IMR-90 (cell line): ENCODE results near the gene PITPNC1. TPM values are rescaled to one million over a fixed set of nuclear protein-coding genes. Genes with fewer than 3 reads are reported as not detected.

Experiments
- ATAC-seq: fragments of 200-7000 bp; cut with Tn5 transposase; 2 replicates; pipeline ENCODE4 v1.9.1; 2020; ENCODE audit warnings: low read depth, mild to moderate bottlenecking, moderate library complexity
- BruUV-seq: library from RNA; stranded (reverse); fragments of 400-500 nt; replicated peaks from 2 replicates; lab custom pipeline; 2021; lab: Mats Ljungman, UMichigan
- CTCF ChIA-PET: fragments of 300-600 bp; formaldehyde crosslinking; extraction: SDS; loops from one replicate; lab custom pipeline; 2021; ENCODE audit warnings: antibody characterized with exemption; lab: Yijun Ruan, JAX
- POLR2A ChIA-PET: fragments of 300-600 bp; sonication (Branson Sonifier 250); formaldehyde crosslinking; loops from one replicate; lab custom pipeline; 2022; ENCODE audit warnings: antibody characterized with exemption; ENCODE audit not compliant: unreplicated experiment; lab: Charles Lee
- DNase-seq: peaks from one replicate; pipeline ENCODE4 v3.0.0; 2013
- H2AFZ ChIP-seq: replicated peaks from 2 replicates; pipeline ENCODE3; 2013; ENCODE audit warnings: low read length, mild to moderate bottlenecking; ENCODE audit not compliant: poor library complexity
- H2AK5ac ChIP-seq: 2 replicates; pipeline ENCODE4 v1.6.1; 2013; ENCODE audit warnings: low read depth, low read length, inconsistent platforms
- H2AK9ac ChIP-seq: replicated peaks from 2 replicates; pipeline ENCODE3; 2013; ENCODE audit warnings: mild to moderate bottlenecking, low read depth, low read length, moderate library complexity; ENCODE audit not compliant: poor library complexity
- H2BK120ac ChIP-seq: 2 replicates; pipeline ENCODE4 v1.6.1; 2013; ENCODE audit warnings: low read depth, low read length, inconsistent platforms
- H2BK15ac ChIP-seq: 3 replicates; pipeline ENCODE4 v1.6.1; 2013; ENCODE audit warnings: low read depth, low read length, inconsistent platforms
- H2BK20ac ChIP-seq: 2 replicates; pipeline ENCODE4 v1.6.1; 2013; ENCODE audit warnings: low read depth, mild to moderate bottlenecking, inconsistent platforms, low read length, moderate library complexity
- H2BK5ac ChIP-seq: 2 replicates; pipeline ENCODE4 v1.6.1; 2013; ENCODE audit warnings: mild to moderate bottlenecking, low read depth, low read length, inconsistent platforms; ENCODE audit not compliant: poor library complexity, severe bottlenecking
- H3K14ac ChIP-seq: replicated peaks from 2 replicates; pipeline ENCODE4 v1.6.1; 2013; ENCODE audit warnings: low read depth, low read length, inconsistent platforms
- H3K18ac ChIP-seq: 2 replicates; pipeline ENCODE4 v1.6.1; 2013; ENCODE audit warnings: low read depth, low read length, control low read depth
- H3K23ac ChIP-seq: 2 replicates; pipeline ENCODE4 v1.6.1; 2013; ENCODE audit warnings: low read depth, low read length, inconsistent platforms
- H3K27ac ChIP-seq: 2 replicates; pipeline ENCODE4 v1.5.1; 2013; ENCODE audit warnings: mild to moderate bottlenecking, control low read depth, low read length; ENCODE audit not compliant: insufficient read depth
- H3K27me3 ChIP-seq: 2 replicates; pipeline ENCODE4 v1.6.1; 2013; ENCODE audit warnings: low read length; ENCODE audit not compliant: control insufficient read depth, insufficient read depth
- H3K36me3 ChIP-seq: 2 replicates; pipeline ENCODE4 v1.6.1; 2013; ENCODE audit warnings: low read length, mixed read lengths; ENCODE audit not compliant: control insufficient read depth, insufficient read depth
- H3K4ac ChIP-seq: 2 replicates; pipeline ENCODE4 v1.6.1; 2013; ENCODE audit warnings: low read depth, low read length, inconsistent platforms
- H3K4me1 ChIP-seq: 2 replicates; pipeline ENCODE4 v1.6.1; 2013; ENCODE audit warnings: low read length, mixed read lengths; ENCODE audit not compliant: control insufficient read depth, insufficient read depth
- H3K4me2 ChIP-seq: 2 replicates; pipeline ENCODE4 v1.6.1; 2013; ENCODE audit warnings: low read depth, mild to moderate bottlenecking, control low read depth, low read length, moderate library complexity
- H3K4me3 ChIP-seq: 2 replicates; pipeline ENCODE4 v1.5.1; 2013; ENCODE audit warnings: low read depth, mild to moderate bottlenecking, control low read depth, low read length, moderate library complexity; ENCODE audit not compliant: insufficient read depth
- H3K56ac ChIP-seq: 2 replicates; pipeline ENCODE4 v1.6.1; 2013; ENCODE audit warnings: low read length, inconsistent platforms; ENCODE audit not compliant: insufficient read depth; ENCODE audit errors: extremely low read depth
- H3K79me1 ChIP-seq, 2 experiments: 2 replicates each; pipeline ENCODE4 v1.6.1; 2013; ENCODE audit warnings: low read length in 2 of 2, inconsistent platforms in 1 of 2, low read depth in 1 of 2
- H3K9ac ChIP-seq: 2 replicates; pipeline ENCODE4 v1.6.1; 2013; ENCODE audit warnings: low read depth, low read length, control low read depth
- H3K9me1 ChIP-seq: 2 replicates; pipeline ENCODE4 v1.6.1; 2013; ENCODE audit warnings: low read length, inconsistent platforms; ENCODE audit not compliant: insufficient read depth
- H3K9me3 ChIP-seq: 2 replicates; pipeline ENCODE4 v1.6.1; 2013; ENCODE audit warnings: low read length; ENCODE audit not compliant: control insufficient read depth, insufficient read depth
- H4K20me1 ChIP-seq: 2 replicates; pipeline ENCODE4 v1.6.1; 2013; ENCODE audit warnings: low read length, inconsistent platforms; ENCODE audit not compliant: insufficient read depth
- H4K5ac ChIP-seq: 2 replicates; pipeline ENCODE4 v1.6.1; 2013; ENCODE audit warnings: mild to moderate bottlenecking, low read depth, low read length, control low read depth
- H4K8ac ChIP-seq, 2 experiments: 2 replicates each; pipeline ENCODE4 v1.6.1; 2013; ENCODE audit warnings: low read depth in 2 of 2, low read length in 2 of 2, control low read depth in 1 of 2, inconsistent platforms in 1 of 2
- H4K91ac ChIP-seq: 2 replicates; pipeline ENCODE4 v1.6.1; 2013; ENCODE audit warnings: low read depth, low read length, inconsistent platforms; ENCODE audit not compliant: insufficient read depth
- BHLHE40 ChIP-seq: fragments of 150-350 bp; IDR thresholded peaks from 2 replicates; pipeline ENCODE4 v1.6.1; 2016; ENCODE audit warnings: mild to moderate bottlenecking, low read depth, low read length
- CEBPB ChIP-seq: IDR thresholded peaks from 2 replicates; pipeline ENCODE4 v1.6.1; 2012; ENCODE audit warnings: low read depth, low read length, improper control_type of control experiment
- CHD1 ChIP-seq: IDR thresholded peaks from 2 replicates; pipeline ENCODE4 v1.6.1; 2012; ENCODE audit warnings: low read depth, low read length, improper control_type of control experiment
- CTCF ChIP-seq: conservative IDR thresholded peaks from 2 replicates; pipeline ENCODE4 v1.5.1; 2012; ENCODE audit warnings: mild to moderate bottlenecking, low read depth, low read length, improper control_type of control experiment
- ELK1 ChIP-seq: fragments of 150-350 bp; IDR thresholded peaks from 2 replicates; pipeline ENCODE4 v1.6.1; 2016; ENCODE audit warnings: low read depth, mild to moderate bottlenecking, low read length, moderate library complexity, borderline replicate concordance
- FOS ChIP-seq: fragments of 150-350 bp; IDR thresholded peaks from 2 replicates; pipeline ENCODE4 v1.6.1; 2016; ENCODE audit warnings: low read depth, low read length
- MAFK ChIP-seq: IDR thresholded peaks from 2 replicates; pipeline ENCODE4 v1.6.1; 2012; ENCODE audit warnings: low read depth, low read length, improper control_type of control experiment
- MAZ ChIP-seq: IDR thresholded peaks from 2 replicates; pipeline ENCODE4 v1.6.1; 2012; ENCODE audit warnings: low read depth, mild to moderate bottlenecking, low read length, improper control_type of control experiment, moderate library complexity, borderline replicate concordance
- MXI1 ChIP-seq: IDR thresholded peaks from 2 replicates; pipeline ENCODE4 v1.6.1; 2012; ENCODE audit warnings: low read depth, mild to moderate bottlenecking, low read length, moderate library complexity, borderline replicate concordance
- NFE2L2 ChIP-seq: fragments of 150-350 bp; IDR thresholded peaks from 2 replicates; pipeline ENCODE4 v1.6.1; 2016; ENCODE audit warnings: low read depth, mild to moderate bottlenecking, low read length
- POLR2A ChIP-seq: IDR thresholded peaks from 2 replicates; pipeline ENCODE4 v1.6.1; 2012; ENCODE audit warnings: mild to moderate bottlenecking, low read depth, low read length
- RAD21 ChIP-seq: IDR thresholded peaks from 2 replicates; pipeline ENCODE4 v1.6.1; 2012; ENCODE audit warnings: low read length, improper control_type of control experiment
- RCOR1 ChIP-seq: IDR thresholded peaks from 2 replicates; pipeline ENCODE4 v1.6.1; 2012; ENCODE audit warnings: mild to moderate bottlenecking, low read length, improper control_type of control experiment; ENCODE audit not compliant: insufficient replicate concordance
- RFX5 ChIP-seq: IDR thresholded peaks from 2 replicates; pipeline ENCODE4 v1.8.0; 2012; ENCODE audit warnings: low read depth, mild to moderate bottlenecking, low read length, moderate library complexity
- USF2 ChIP-seq: fragments of 150-350 bp; IDR thresholded peaks from 2 replicates; pipeline ENCODE4 v1.6.1; 2017; ENCODE audit warnings: mild to moderate bottlenecking, antibody characterized with exemption, low read length, low read depth
- WGBS, 2 experiments: methylation state at CpG; one replicate each; pipeline versions ENCODE4 v1.1.5 to v1.1.7; 2013; ENCODE audit warnings: missing lambda C conversion rate in 2 of 2; ENCODE audit not compliant: insufficient read length in 1 of 2; ENCODE audit errors: extremely low coverage in 2 of 2; 5-methylcytosine and 5-hydroxymethylcytosine counted together
- dilution Hi-C: fragments of 300-500 bp; cut with HindIII; formaldehyde crosslinking; loops from one replicate; pipeline ENCODE4 v1.14.3; 2018; ENCODE audit warnings: low sequenced_read_pairs; ENCODE audit not compliant: unreplicated experiment
- in situ Hi-C: fragments of 300-500 bp; cut with MboI; formaldehyde crosslinking; loops from 3 replicates; pipeline ENCODE4 v1.14.3; 2019; ENCODE audit warnings: low sequenced_read_pairs, inconsistent platforms, mixed read lengths
- intact Hi-C: fragments of 100-400 bp; cut with micrococcal nuclease; formaldehyde crosslinking; loops from 2 replicates; pipeline ENCODE4 v1.10.0; 2022
- polyA plus RNA-seq, 3 experiments: library from polyadenylated mRNA; depleted of rRNA; stranded (reverse); fragments of >200 nt; gene quantifications; 2 replicates each; pipeline ENCODE4 v1.2.3, GENCODE V29; 2012; ENCODE audit warnings: low replicate concordance in 1 of 3
- total RNA-seq: library from RNA; depleted of rRNA; stranded (reverse); fragments of >200 nt; gene quantifications from 2 replicates; pipeline ENCODE4 v1.2.3, GENCODE V29; 2012

The PITPNC1 gene
- total and polyA plus RNA-seq, 2 of the 4 experiments (the other 2 are of a cell fraction): 4.1 TPM

GRCh38 chr17:67570797-67571196 lies 193.7 kb downstream of the PITPNC1 start:
- ChIA-PET CTCF (interaction anchor here (0.6 kb wide), 1 partner anchor 9 kb away, joined by 4 read pairs; no protein-coding TSS in a partner anchor), POLR2A (no interaction called here)
- Histone ChIP-seq H3K9me1 (no peaks in the 10 kb centered on the region), H3K36me3 (no peaks in the 10 kb centered on the region; the same call in 1 of the 2 replicates), H3K9ac (no peak overlapping the region), H3K14ac (no peak overlapping the region), H3K27ac (no peak overlapping the region), H4K91ac (no peak overlapping the region), H3K4me3 (no peak overlapping the region), H3K56ac (no peak overlapping the region), H2BK120ac (no peak overlapping the region), H2BK5ac (no peak overlapping the region), H2AFZ (no peak overlapping the region), H3K79me1 (peaks cover 0 to 5% of the 10 kb centered on the region in 2 experiments; a peak in 1 of 4 replicates), H3K23ac (no peak overlapping the region), H4K8ac (no peak overlapping the region), H3K9me3 (no peaks in the 10 kb centered on the region), H2AK9ac (no peak overlapping the region), H2BK20ac (no peak overlapping the region), H3K27me3 (no peaks in the 10 kb centered on the region), H3K4me1 (no peaks in the 10 kb centered on the region), H3K18ac (no peak overlapping the region), H3K4ac (no peak overlapping the region), H4K20me1 (no peaks in the 10 kb centered on the region), H4K5ac (no peak overlapping the region), H3K4me2 (no peak overlapping the region), H2AK5ac (no peak overlapping the region), H2BK15ac (no peak overlapping the region)
- DNase-seq (no peak), ATAC-seq (no peak)
- intact Hi-C loops (no loop called here), in situ Hi-C loops (no loop called here), dilution Hi-C loops (no loop called here)
- WGBS, 2 experiments: no CpG with 5 or more reads among the region's 1 CpG
- BruUV-seq: no TSS peak
- TF ChIP-seq CTCF (no peak), BHLHE40 (no peak), RFX5 (no peak), MAZ (no peak), CEBPB (no peak), RCOR1 (no peak), NFE2L2 (no peak), MXI1 (no peak), MAFK (no peak), RAD21 (no peak), POLR2A (no peak), USF2 (no peak), FOS (no peak), CHD1 (no peak), ELK1 (no peak)
